NCI-H2107 treated with DMSO at 0.1 percent for 48 hours (cell line): ENCODE results near the gene MAP3K8.
"Not testable (repeated sequence)": the region's sequence is repeated elsewhere in the genome, so short reads cannot be mapped to it uniquely, and the experiment has no call there.

Experiments used
- DNase-seq: peaks from one replicate; lab custom pipeline; 2025; ENCODE audit not compliant: unreplicated experiment; lab: John Stamatoyannopoulos, UW

Gene MAP3K8

DNA sequence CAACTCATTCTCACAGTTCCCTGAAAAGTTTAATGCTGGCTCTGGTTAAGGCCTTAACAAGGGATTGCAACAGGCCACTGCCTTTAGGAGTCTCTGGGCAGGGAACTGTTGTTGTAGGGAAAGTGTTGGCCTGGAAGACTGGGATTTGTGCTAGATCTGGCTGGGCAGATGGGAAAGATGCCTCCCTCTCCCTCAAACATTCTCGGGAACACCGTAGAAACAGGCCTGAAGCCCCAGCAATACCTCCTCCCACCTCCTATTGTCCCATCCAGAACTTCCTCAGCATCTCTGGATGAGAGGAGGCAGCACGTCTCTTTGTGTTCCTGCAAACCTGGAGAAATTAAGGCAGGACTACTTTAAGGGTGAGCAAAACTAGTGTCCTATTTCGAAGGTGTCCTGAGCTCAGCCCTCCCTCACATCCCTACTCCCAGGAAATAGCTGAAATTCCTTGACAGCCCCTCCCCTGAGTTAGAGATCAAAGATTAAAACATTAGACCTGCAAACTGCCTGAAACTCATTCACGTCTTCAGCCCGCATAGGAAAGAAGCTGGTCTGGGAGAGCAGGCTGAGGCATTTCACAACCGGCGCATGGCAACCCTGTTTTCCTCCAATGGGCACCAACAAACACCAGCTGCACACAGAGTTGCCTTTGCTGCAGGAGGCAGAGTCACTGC is 10.9 kb upstream of the MAP3K8 start:
- no peak for DNase-seq

DNA sequence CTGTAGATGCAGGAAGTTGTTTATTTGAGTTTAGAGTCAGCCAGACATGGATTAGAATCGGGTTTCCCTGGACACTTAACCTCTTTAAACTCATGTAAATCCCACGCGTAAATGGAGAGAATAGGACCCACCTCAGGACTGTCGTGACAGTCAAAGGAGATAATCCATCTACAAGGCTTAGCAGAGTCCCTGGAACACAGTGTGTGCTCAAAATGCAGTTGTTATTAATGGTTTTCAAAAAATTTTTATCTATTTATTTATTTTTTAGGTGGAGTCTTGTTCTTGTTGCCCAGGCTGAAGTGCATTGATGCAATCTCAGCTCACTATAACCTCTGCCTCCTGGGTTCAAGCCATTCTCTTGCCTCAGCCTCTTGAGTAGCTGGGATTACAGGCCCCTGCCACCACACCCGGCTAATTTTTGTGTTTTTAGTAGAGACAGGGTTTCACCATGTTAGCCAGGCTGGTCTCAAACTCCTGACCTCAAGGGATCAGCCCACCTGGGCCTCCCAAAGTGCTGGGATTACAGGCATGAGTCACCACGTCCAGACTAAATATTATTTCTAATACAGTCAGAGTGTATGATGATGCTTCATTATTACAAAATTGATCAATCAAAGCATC is 10.2 kb upstream of the MAP3K8 start:
- DNase-seq = not testable (repeated sequence)

DNA sequence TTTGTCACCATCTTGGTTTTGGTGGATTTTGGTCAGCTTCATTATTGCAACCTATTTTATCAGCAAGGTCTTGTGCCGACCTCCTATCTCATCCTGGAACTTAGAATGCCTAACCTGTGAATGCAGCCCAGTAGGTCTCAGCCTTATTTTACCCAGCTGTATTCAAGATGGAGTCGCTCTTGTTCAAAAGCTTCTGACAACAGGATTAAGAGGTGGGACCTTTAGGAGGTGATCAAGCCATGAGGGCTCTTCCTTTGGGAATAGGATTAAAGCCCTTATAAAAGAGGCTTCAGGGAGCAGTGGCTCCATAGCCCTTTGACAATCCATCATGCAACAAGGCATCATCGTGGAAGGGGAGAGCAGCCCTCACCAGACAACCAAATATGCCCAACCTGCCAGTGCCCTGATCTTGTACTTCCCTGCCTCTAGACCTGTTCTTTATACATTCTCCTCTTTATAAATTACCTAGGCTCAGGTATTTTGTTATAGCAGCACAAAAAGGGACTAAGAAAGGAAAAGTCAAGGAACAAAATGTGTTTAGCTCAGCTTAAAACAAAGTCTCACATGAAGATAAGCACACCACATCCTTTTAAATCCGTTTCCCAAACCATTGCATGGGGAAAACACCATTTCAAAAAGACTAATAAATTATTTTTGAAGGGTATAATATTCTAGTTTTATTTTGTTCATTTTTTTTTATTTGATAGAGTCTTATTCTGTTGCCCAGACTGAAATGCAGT is 8.5 kb upstream of the MAP3K8 start:
- DNase-seq = no peak

DNA sequence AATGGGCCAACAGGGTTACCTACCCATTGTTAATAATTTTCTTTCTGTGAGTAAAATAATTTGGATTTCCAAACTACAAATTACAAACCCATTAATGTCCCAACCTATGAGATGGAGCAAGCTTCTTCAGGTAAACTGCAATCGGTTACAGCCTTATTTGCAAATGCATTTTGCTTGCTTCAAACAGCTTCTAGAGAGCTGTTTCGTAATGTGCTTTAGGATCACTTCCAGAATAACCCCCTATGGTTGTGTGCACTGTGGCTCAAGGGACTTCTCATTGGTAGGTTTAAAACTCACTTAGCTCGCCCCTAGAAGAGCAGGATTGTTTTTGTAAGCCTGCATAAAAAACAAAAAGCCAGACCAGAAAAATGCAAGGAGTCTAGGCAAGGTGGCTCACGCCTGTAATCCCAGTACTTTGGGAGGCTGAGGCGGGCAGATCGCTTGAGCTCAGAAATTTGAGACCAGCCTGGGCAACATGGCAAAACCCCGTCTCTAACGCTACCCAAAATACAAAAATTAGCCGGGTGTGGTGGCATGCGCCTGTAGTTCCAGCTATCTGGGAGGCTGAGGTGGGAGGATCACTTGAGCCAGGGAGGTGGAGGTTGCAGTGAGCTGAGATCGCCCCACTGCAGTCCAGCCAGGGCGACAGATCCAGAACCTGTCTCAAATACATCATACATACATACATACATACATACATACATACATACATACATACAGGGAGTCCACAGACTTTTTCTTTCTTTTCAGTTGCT is 3.3 kb upstream of the MAP3K8 start:
- no peak for DNase-seq

DNA sequence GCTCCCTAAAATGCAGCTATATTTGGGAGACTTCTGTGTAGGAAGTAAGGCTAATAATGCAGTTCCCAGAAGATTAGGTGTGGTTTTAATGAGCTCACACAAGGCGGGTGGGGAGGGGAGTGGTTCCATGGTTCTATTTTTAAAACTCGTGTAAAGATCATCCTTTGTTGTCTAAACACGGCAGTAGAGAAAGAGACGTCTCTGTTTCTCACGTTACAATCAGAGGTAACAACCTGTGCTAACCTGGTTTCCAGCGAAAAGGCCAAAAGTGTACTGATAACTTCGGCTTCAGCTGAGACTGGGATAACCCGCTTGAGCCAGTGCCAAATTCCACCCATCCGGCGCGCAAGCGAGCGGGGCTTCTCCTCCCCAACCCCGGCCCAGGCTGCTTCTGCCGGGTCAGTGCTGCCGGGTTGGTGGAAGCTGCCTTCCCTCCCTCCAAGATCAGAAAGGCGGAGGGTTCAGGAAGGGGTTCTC is 2.5 kb upstream of the MAP3K8 start:
- no peak for DNase-seq

DNA sequence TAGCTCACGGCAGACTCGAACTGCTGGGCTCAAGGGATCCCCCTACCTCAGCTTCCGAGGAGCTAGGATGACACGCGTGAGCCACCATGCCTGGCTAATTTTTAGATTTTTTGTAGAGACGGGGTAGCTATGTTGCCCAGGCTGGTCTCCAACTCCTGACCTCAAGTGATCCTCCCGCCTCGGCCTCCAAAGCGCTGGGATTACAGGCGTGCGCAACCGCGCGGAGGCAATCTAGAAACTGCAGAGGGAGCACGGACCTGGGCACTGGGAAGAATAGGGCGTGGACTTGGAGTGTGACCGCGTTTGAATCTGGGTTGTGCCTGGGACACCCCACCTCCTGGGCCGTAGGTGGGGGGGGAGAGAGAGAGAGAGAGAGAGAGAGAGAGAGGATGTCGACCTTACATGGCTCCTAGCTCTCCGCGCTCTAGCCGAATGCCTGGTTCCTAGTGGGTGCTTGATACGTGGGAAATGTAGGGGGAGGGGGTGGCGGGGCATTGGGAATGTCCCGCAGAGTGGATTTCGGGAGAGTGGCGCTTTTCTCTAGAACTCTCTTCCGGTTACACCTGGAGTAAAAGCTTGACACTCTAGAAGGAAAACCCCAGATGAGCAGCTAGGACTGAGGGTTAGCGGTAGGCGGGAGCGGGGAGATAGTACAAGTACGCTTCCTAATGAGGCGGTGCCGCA is 1.2 kb upstream of the MAP3K8 start:
- no peak for DNase-seq

DNA sequence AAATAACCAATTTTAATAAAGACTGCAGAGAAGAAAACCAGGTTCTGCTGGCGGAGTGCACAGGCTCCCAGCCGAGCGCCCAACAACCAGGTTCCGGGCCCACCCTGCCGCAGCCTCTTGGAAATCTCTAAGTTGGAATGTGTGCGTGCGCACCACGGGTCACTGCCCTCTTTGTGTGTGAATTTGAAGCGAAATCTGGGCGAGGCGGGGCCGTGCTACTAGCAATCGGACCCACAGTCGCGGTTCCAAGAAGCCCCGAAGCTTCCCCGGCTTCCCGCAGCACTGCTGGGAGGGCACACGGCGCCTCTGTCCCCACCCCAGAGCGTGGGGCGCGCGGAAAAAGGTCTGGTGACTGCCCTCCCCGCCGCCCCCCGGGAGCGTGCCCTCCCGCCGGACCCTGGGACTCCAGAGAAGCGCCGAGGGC is 666 bp upstream of the MAP3K8 start:
- DNase-seq = no peak

DNA sequence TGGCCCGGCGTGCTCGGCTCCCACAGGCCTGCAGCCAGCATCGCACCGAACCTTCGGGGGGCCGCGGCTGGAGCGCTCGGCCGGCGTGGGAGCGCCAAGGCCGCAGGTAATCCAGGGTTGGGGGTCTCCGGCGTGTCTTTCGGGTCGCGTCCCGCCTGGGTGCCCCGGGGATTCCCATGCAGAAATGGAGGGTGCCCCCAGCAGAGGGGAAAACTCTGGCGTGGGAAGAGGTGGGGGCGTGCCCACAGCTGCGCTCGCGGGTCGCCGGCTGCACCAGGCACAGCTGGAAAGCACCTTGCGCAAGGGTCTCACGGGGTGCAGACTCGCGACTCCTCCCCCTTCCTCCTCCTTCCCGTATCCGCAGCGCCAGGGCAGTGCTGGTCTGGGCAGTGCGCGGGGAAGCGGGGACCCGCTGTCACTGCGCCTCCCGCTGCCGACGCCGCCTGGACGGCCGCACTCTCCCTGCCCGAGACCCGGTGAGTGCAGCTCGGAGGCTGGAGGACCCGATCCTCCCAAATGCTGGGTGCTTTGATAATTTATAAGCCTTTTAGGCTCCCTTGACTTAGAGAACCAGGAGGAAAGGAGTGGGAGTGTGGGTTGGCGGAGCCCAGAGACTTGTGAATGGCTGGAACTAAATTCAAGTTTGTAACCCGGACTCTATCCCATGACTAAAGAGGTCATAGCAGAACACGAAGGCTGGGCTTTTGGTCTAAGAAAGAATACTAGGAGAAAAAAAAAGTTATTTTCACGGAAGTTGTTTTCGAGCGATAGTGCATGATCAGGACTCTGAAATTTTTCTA is 489 bp downstream of the MAP3K8 start:
- no peak for DNase-seq

DNA sequence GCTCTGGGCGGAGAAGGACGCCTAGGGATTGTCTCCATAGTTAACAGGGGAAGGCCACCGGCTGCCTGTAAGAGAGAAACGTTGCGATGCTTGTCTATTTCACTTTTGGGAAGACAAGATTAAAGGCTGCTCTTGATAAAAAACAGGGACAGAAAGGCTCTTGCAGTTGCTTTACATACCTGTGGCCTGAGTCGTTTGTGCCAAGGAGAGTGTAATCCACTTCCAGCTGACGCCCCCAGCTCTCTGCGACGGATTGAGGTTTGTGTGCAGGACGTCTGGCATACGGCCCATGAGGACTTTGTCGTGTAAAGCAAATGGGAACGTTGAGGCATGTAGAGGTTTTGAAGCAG is 1.1 kb downstream of the MAP3K8 start:
- no peak for DNase-seq

DNA sequence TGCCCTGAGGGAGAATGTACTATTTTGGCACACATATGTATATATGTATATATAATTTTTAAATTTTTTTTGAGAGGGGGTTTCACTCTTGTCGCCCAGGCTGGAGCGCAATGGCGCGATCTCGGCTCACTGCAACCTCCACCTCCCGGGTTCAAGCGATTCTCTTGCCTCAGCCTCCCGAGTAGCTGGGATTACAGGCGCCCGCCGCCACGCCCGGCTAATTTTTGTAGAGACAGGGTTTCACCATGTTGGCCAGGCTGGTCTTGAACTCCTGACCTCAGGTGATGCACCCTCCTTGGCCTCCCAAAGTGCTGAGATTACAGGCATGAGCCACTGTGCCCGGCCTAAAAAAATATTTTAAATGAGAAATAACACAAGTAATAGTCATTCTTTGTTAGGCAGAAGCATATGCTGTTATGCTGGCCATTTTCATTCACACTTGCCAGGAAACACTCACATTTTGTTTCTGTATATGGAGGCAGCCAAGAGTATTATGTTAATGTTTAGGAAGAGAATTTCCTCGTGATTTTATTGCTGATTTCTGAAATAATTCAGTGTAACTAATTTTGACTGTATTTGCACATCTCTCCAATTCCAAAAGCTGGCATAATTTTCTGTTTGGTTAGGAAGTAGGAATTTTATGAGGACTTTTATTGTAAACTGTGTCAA is 1.6 kb downstream of the MAP3K8 start:
- not testable (repeated sequence) for DNase-seq

DNA sequence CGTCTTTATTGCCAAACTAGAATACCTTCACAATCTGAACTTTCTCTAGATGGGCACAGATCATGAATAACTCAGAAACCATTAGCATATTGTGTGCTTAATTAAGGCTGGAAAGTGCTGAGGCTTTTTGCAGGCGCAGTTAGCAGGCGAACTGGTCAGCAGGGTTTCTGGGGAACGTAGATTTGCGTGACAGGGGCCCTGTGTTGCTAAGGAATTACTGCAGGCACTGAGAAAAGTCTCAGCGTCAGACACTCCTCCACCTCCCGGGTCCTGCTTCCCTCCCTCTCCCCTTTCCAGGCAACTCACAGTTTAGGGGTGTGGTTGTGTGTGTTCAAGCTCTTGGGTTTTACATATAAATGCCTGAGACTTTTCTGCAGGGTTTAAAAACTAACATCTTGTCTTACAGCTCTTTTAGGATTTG is 2.2 kb downstream of the MAP3K8 start:
- DNase-seq = no peak

DNA sequence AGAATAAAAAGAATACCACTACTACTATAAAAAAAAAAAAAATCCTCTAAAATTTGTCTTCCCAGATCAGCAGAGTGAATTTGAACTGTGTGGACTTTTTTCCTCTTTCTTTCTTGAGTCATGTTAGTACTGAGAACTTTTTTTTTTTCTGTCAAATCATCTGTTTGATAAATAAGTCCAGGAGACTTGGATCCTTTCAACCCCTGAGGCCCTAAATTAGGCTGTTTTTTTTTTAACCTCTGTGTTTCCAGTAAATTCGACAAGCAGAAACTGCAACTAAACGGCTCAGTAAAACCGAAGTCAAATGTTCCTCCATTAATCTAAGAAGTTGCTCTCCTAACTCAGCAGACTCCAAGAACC is 2.7 kb downstream of the MAP3K8 start:
- DNase-seq = no peak

DNA sequence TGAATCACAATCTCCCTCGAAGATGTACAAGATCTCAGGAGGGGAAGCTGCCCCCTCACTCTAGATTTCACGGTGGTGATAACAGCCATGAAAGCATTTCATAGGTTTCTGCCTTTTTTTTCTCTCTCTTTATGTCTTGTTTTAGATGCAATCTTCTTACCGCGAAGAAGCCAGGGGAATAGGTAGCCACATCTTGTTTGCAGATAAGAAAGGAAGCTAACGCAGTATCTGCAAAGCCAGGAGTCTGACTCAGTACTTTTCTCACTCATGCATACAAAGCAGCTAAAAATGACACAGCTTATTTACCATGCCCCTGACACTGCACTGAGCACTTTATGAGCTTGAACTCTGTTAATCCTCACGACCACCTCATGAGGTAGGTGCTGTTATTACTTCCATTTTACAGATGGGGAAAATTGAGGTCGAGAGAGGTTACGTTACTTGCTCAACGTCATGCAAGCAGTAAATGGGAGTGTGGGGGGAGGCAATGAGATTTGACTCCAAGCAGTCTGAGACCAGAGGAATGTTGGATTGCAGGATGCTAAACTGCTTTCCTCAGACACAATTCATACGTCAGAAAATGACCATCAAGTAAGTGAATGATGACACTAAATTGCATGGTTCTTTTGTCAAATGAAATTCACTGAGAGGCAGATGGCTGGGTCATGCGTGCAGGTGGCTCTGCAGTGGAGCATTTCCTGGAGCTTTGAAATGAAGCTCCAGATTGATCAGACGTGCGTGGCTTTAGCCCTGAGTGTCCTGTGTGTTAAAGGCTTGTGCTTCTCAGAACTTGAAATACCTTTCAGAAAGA is 3.3 kb downstream of the MAP3K8 start:
- DNase-seq = no peak

DNA sequence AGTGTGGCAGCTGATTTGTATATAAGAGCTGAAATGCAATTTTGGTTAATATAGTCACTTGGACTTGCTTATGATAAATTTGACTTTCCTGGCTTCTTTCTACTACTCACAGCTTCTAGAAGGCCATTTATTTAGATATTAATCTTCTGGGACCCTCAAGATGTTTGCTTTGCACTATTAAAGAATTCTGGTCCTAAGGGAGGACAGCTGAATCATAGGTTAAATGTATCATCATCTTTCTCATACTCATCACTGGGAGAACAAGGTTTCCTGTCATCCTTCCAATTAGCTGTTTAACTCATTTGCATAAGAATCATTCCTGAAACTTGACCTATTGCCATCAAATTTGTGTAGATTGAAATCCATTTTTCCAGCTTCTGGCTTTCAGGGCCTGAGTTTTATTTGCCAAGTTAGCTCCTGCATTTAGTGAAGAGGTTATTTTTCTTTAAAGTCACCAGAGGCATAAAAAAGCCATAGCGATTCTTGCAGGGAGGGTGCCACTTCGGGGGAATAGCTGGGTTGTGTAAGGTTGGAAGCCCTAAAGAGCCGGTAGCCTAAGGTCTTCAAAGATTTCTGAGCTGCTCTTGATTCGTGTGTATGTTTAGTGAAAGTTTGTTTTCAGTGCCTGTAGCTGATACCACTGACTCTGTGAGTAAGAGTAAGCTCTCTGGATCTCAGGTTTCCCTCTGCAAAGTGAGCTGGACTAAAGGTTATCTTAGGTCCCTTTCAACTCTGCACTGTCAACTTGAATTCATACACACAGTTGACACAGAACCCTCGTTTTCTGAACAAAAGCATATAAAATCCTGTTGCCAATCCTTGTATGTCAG is 4.3 kb downstream of the MAP3K8 start:
- DNase-seq = no peak

DNA sequence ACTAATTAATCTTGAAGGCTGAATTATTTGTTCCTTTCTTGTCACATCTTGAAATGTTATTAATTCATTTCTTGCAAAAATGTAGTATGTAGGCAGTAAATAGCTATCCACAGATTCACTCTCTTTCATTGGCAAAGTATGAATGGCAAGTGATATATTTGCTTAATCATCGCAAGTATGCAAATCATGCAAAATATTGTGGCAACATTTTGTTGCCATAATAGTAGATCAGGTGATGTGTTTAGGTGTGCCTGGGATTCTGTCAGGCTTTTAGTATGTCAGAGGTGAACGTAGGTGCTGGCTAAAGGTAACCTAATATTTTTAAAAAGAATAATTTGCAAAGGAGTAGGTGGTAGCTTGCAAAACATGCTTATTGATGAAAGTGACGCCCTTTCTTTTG is 5.9 kb downstream of the MAP3K8 start:
- DNase-seq = no peak

DNA sequence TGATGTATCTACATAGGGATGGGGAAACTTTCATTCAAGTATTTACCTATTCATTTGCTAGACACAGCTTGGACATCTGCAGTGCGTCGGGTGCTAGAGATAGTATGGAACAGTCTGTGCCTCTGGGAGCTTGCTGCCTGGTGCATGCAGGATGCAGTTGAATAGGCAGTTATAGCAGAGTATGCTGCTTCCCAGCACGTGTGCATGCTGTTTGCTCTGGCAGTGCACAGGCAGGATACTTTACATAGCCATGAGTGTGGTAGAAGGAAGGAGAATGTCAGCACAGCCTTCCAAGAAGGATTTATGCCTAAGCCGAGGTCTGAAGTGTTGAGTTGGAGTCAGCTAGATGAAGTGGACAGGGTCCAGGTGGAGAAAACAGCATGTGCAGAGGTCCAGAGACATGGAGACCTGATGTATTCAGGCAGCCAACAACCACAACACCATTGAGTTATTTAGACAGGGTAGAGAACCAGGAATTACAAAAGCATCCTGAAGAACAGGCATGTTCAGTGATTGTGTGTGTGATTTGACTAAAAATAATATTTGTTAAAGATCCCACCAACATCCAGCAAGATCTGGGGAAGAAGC is 8.1 kb downstream of the MAP3K8 start:
- DNase-seq = no peak

DNA sequence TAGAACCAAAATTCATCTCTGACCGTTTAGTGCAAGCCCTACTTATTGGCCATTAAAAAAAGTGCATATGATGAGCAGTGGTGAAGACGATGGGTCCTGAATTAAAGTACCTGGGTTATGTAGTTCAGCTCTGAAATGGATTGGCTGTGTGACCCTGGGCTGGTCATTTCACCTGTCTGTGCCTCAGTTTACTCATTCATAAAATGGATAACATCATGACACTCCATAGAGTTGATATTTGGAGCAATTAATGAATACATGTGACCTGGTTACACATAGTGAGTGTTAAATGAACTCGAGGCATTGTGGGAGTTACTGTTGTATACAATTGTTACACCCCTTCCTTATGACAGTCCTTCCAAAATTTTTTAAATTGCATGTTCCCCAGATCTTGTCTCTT is 9.1 kb downstream of the MAP3K8 start:
- no peak for DNase-seq

DNA sequence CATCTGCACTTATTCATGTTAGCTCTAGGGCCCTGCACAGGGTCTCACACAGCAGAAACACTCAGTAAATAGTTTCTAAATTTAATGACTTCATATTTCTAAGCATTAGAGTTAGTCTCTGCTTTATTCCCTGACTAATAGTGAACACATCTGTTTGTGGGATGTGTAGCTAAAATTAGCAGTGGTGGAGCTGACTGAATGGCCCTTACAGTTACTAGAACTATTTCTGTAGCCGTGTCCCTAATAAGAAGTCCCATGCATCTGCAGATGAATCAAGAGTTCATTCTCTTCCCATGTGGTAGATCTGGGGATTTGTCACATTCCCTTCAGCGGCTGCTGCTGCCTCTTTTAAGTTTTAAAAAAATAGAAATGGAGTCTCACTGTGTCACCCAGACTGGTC is 11.7 kb downstream of the MAP3K8 start:
- DNase-seq = no peak
